Renal pelvis (tissue), 4 donors: ENCODE results near the gene HUS1. TPM values are rescaled to one million over a fixed set of nuclear protein-coding genes. Genes with fewer than 3 reads are reported as not detected.
A peak's percentile ranks its signal among the peaks of the same experiment; 100 is the strongest.
"Not testable (repeated sequence)": the region's sequence is repeated elsewhere in the genome, so short reads cannot be mapped to it uniquely, and the experiment has no call there.

Source experiments
- DNase-seq: peaks from one replicate; pipeline ENCODE4 v3.0.0-alpha.2; 2013
- polyA plus RNA-seq, 3 donors: library from polyadenylated mRNA; unstranded; fragments of 120-200 nt; gene quantifications; one replicate each; pipeline ENCODE4 v1.2.1, GENCODE V29; 2013; ENCODE audit not compliant: insufficient read length in 3 of 3

The HUS1 gene
- polyA plus RNA-seq, 3 donors: 16.3 to 27.9 (median 23.6) TPM

DNA sequence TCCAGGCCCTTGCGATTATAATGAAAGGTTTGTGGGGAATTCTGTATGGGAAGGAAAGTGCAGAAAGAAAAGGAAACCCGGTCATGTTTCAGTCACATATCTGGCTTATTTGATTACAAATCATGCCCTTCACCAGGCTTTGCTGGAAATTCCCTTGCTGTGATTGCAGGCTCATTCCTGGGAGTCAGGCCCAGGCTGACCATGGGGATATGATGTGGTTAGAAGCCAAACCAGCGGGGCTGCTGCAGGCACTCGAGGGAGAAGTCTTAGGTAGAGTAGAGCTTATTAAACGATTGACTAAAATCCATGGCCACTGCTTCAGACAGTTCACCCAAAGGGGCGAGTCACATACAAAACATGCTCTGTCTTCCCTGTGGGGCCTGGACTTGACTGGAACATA, 47.4 kb downstream of the HUS1 start:
- DNase-seq: no peak

DNA sequence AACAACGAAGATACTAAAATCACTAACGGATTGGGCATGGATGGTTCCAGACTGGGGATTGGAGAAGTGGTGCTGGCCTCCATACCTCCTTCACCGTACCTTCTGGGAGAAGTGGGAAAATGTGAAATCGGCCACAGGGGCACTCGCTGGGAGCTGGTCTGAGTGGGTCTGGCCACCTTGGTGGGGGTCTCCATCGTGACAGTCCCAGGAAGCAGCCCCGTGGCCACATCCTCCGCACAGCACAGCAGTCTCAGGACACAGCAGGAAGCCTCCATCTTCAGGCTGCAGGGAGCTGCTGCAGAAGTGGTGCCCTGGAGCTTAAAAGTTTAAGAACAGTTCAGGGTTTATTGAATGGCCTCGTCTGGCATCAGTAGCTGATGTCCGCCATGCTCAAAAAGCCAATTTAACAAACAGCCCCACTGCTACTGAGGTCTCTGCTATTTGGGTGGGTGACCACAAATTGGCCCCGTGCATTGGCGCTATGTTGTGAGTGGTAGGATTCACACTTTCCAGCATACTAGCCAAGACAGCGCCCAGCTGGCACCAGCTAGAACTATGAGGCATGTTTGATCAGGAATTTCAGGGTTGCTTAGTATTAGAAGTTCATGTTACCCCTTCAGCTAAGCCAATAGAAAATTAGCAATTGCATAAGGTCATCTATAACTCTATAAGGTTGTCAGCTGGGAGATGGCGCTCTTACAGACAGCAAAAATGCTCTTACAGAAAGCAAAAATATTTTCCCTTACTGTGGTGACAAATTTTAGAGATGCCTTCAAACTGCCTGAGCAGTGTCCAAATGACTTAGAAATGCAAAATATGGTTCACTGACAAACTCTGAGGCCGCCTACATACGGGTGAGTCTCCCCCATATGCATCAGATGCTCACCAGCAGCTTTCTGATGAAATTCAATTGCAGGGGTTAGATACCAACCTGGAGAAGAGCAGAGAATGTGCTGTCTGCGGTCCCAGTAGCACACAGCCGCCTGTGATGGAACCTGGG, 48.1 kb downstream of the HUS1 start:
- DNase-seq: no peak

DNA sequence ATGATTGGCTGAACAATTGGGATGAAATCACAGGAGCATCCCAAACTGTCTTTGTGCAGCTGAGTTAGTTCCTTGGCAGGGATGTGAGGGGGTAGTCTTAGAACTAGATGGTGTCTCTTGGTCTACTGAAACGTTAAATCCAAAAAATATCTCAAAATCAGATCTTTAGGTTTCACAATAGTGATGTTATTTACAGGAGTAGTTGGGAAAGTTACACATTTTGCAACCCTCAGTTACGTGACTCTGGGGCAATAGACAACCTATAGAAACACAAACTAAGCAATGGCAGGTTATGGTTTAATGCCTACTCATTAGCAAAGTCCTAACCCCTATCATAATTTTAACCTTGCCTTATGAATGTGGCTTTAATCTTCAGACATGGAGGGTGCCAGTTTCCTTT, 55.1 kb downstream of the HUS1 start:
- DNase-seq: no peak

DNA sequence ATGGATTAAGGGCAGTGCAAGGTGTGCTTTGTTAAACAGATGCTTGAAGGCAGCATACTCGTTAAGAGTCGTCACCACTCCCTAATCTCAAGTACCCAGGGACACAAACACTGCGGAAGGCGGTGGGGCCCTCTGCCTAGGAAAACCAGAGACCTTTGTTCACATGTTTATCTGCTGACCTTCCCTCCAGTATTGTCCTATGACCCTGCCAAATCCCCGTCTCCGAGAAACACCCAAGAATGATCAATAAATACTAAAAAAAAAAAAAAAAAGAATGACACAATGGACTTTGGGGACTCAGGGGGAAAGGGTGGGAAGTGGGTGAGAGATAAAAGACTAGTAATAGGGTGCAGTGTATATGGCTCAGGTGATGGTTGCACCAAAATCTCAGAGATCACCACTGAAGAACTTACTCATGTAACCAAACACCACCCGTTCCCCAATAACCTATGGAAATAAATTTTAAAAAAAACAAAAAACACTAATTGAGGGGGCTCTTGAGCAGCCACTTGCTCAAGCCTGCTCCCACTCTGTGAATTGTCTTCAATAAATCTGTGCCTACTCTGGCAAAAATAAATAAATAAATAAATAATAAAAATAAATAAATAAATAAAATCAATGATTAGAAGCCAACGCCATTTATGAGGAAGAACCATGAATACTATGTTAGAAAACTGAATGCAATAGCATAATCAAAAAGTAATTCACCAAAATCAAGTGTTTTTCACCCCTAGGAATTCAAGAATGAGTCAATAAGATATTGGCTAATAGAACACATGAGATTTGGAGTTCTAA, 56.1 kb downstream of the HUS1 start:
- DNase-seq: not testable (repeated sequence)

DNA sequence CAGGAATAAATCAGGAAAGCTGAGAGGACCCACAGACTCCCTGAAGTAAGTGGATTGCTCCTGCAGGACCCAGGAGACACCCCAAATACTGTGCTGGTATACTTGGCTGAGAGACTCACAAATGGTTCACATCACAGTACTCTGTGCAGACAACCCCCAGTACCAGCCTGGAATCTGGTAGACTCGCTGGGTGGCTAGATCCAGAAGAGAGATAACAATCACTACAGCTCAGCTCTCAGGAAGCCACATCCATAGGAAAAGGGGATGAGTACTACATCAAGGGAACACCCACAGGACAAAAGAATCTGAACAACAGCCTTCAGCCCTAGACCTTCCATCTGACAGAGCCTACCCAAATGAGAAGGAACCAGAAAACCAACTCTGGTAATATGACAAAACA, 62.9 kb downstream of the HUS1 start:
- not testable (repeated sequence) for DNase-seq

DNA sequence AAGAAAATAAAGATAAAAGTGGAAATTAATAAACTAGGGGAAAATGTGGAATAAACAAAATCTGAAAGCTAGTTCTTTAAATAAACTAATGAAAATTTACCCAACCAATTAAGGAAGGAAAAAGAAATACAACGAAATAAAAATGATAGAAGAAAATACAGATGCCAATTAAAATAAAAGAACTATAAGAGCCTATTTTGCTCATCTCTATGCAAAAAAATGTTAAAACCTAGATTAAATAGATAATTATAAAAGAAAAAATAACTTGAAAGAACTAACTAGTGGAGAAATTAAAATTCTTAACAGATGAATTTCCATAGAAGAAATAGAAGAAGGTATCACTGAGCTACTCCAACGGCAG, 63.8 kb downstream of the HUS1 start:
- DNase-seq: no peak

DNA sequence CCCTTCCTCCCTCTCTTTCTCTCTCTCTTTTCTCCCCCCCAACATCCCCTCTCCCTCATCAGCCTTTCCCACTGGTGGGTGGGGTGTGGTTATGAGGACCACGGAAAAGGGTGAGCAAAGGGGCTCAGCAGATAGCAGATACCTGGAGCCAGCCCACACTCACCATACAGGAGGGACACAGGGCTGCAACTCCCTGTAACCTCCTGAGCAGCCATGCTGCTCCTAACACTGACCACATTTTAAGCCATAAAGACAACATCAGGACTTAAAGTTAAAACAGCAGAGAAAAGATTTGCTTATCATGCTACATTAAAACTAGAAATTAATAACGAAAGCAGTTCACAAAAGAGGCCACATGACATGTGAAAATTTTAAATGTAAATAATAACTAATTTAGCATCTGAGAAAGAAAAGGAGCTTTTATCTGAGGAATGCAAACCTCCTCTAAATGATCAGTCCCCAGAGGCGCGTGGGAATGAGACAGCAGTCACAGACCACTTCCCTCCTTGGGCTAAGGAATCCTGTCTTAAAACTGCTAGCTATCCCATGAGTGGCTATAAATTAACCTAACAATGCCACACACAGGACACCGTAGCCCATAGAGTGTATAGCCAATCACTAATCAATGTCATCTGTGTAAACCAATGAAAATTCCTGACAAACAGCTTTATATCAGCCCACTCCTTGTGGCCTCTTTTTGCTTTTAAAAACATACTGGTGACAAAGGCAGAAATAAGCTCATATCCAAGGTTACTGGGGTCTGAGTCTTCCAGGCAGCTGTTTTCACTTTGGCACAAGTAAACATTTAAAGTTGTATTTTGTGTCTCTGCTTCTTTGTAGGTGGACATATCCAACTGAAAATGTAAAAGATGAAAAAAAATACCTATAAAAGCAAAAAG, 64.4 kb downstream of the HUS1 start:
- DNase-seq: peak; percentile 47

Other genes starting within 250 kb of the HUS1 start
- gene PKD1L1, start 31.1 kb downstream of the HUS1 start, polyA plus RNA-seq: under 1 TPM; 0.45 to 0.54 (median 0.50) TPM
- under 1 TPM; 0.22 to 0.39 (median 0.26) TPM for gene SUN3, start 49.5 kb upstream of the HUS1 start, polyA plus RNA-seq
- gene C7orf57, start 55.9 kb upstream of the HUS1 start, polyA plus RNA-seq: 1 to 10 TPM in 1 of 3 donors, under 1 TPM in 2; 0.43 to 1.1 (median 0.64) TPM
- gene UPP1, start 109.7 kb upstream of the HUS1 start, polyA plus RNA-seq: 10 to 100 TPM; 11.8 to 15.7 (median 14.2) TPM
- gene ABCA13, start 191.8 kb upstream of the HUS1 start, polyA plus RNA-seq: 1 to 10 TPM in 1 of 3 donors, under 1 TPM in 2; 0.70 to 1.8 (median 0.88) TPM